Inferior parietal cortex (tissue), 1 donor: ENCODE data around the gene LRRC71.

ENCODE experiments used
- DNase-seq: peaks from one replicate; pipeline ENCODE4 v3.0.0-alpha.2; 2016; ENCODE audit errors: extremely low spot score

LRRC71 gene

GRCh38 chr1:156892190-156893047 is 28.0 kb upstream of the LRRC71 start:
- DNase-seq = peak; percentile 78

GRCh38 chr1:156893048-156893953 is 27.1 kb upstream of the LRRC71 start, which contains the start of gene PEAR1:
TSS of gene PEAR1 (plus strand) at chr1:156893718. CDS start at chr1:156903927, 10,209 bp downstream.
- DNase-seq = no peak

GRCh38 chr1:156894001-156894400 is 26.4 kb upstream of the LRRC71 start:
- no peak for DNase-seq

- no peak for DNase-seq
These were observed 25.5 kb upstream of the LRRC71 start for GRCh38 chr1:156894711-156895454.

- DNase-seq = no peak
These were observed 25.0 kb upstream of the LRRC71 start for GRCh38 chr1:156895455-156895812.

- DNase-seq = no peak
These were observed 24.5 kb upstream of the LRRC71 start for GRCh38 chr1:156895927-156896326.

GRCh38 chr1:156896490-156897033 is 23.9 kb upstream of the LRRC71 start:
- DNase-seq = no peak

- no peak for DNase-seq
These were observed 23.2 kb upstream of the LRRC71 start for GRCh38 chr1:156897078-156897825.

GRCh38 chr1:156898161-156898566 is 22.3 kb upstream of the LRRC71 start:
- DNase-seq = no peak

- no peak for DNase-seq
These were observed 21.3 kb upstream of the LRRC71 start for GRCh38 chr1:156898971-156899664.

GRCh38 chr1:156899956-156900718 is 20.3 kb upstream of the LRRC71 start:
- DNase-seq = no peak

- DNase-seq = no peak
These were observed 19.4 kb upstream of the LRRC71 start for GRCh38 chr1:156900896-156901589.

GRCh38 chr1:156901590-156901900 is 18.9 kb upstream of the LRRC71 start:
- DNase-seq = no peak

GRCh38 chr1:156901966-156902915 is 18.2 kb upstream of the LRRC71 start:
- DNase-seq = no peak

GRCh38 chr1:156903328-156904091 is 16.9 kb upstream of the LRRC71 start:
- DNase-seq = no peak

GRCh38 chr1:156904187-156904959 is 16.1 kb upstream of the LRRC71 start:
- no peak for DNase-seq
